ACC112 (cell line): ENCODE results near the gene NNT.
"Not testable (repeated sequence)": the region's sequence is repeated elsewhere in the genome, so short reads cannot be mapped to it uniquely, and the experiment has no call there.

Experiments used
- H2AFZ ChIP-seq: fragments of 200-600 bp; sonication (generic); one replicate; pipeline ENCODE4 v1.6.0; 2017; ENCODE audit warnings: antibody characterized with exemption, low read length; ENCODE audit not compliant: unreplicated experiment
- H3K27ac ChIP-seq: fragments of 200-600 bp; sonication (generic); 2 replicates; pipeline ENCODE4 v1.5.1; 2014; ENCODE audit warnings: low read depth, mild to moderate bottlenecking, antibody characterized with exemption, low read length, moderate library complexity
- H3K27me3 ChIP-seq: fragments of 200-600 bp; sonication (generic); 2 replicates; pipeline ENCODE4 v1.6.1; 2014; ENCODE audit warnings: mild to moderate bottlenecking, antibody characterized with exemption, low read length, moderate library complexity, mixed read lengths; ENCODE audit not compliant: insufficient read depth
- H3K36me3 ChIP-seq: fragments of 200-600 bp; sonication (generic); 2 replicates; pipeline ENCODE4 v1.6.1; 2016; ENCODE audit warnings: mild to moderate bottlenecking, antibody characterized with exemption, low read length, moderate library complexity, mixed read lengths; ENCODE audit not compliant: insufficient read depth
- H3K4me1 ChIP-seq: fragments of 200-600 bp; sonication (generic); one replicate; pipeline ENCODE4 v1.6.1; 2016; ENCODE audit warnings: low read length, mixed read lengths; ENCODE audit not compliant: insufficient read depth, unreplicated experiment, control insufficient read depth
- H3K4me3 ChIP-seq: fragments of 200-600 bp; sonication (generic); 2 replicates; pipeline ENCODE4 v1.5.1; 2014; ENCODE audit warnings: mild to moderate bottlenecking, low read depth, low read length
- H3K79me2 ChIP-seq: fragments of 200-600 bp; sonication (generic); one replicate; pipeline ENCODE4 v1.6.0; 2016; ENCODE audit warnings: low read length; ENCODE audit not compliant: control insufficient read depth, unreplicated experiment, insufficient read depth

NNT gene

DNA sequence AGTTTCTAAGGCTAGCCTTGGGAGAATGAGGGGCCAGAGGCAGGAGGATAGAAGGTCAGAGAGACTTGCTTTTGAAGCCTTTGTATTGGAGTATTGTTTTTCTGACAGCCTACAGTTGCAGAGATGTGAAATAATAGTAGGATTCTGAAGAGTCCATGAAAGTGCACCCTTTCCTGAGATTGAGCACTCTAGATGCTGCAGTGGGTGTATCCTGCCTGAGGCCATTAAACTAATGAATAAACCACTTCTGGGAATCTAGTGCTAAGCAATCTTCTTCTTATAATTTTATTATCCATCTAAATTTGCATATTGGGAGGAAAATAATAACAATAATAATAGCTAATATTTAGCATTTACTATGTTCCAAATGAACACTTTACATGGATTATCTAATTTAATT, 19.3 kb upstream of the NNT start:
- no peak overlapping the region for H3K4me3 ChIP-seq
- no peak overlapping the region for H2AFZ ChIP-seq
- no peaks in the 10 kb centered on the region for H3K27me3 ChIP-seq
- no peaks in the 10 kb centered on the region for H3K4me1 ChIP-seq
- no peaks in the 10 kb centered on the region for H3K36me3 ChIP-seq
- no peak overlapping the region for H3K27ac ChIP-seq
- no peaks in the 10 kb centered on the region for H3K79me2 ChIP-seq

DNA sequence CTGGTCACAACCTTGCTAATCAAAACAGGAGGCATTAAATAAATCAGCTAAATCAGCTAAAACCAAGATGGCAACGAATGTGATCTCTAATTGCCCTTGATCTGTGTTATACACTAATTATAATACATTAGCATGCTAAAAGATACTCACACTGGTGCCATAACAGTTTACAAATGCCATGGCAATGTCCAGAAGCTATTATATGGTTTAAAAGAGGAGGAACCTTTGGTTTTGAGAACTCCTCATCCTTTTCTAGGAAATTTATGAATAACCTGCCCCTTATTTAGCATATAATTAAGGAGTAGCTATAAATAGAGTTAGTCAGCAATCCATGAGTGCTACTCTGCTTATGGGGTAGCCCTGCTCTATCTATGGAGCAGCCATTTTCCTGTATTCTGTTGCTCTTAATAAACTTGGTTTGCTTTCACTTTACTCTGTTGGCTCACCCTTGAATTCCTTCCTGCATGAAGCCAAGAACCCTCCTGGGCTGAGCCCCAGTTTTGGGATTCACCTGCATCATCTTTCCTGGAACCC, 18.7 kb upstream of the NNT start:
- no peaks in the 10 kb centered on the region for H3K4me1 ChIP-seq
- no peak overlapping the region for H2AFZ ChIP-seq
- H3K36me3 ChIP-seq, result no peaks in the 10 kb centered on the region

DNA sequence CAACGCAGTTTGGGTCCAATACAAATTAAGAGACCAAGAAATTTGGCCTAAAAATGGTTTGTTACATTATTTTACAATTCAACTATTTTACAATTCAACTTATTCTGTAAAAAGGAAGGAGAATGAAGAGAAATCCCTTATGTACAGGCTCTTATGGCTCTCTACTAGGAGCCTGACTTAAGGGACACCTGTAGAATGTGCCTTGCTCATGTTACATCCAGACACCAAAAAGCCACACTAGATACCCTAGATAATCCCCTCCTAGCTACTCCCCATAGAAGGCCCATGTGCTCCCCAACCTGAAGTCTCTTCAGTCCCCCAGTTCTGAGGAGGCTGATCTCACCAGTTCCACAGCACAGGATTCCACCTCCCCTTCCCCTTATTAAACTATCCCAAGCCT, 14.1 kb upstream of the NNT start:
- no peaks in the 10 kb centered on the region for H3K79me2 ChIP-seq
- no peak overlapping the region for H3K27ac ChIP-seq
- no peak overlapping the region for H3K4me3 ChIP-seq
- no peaks in the 10 kb centered on the region for H3K36me3 ChIP-seq
- H2AFZ ChIP-seq, result no peak overlapping the region
- no peaks in the 10 kb centered on the region for H3K27me3 ChIP-seq
- H3K4me1 ChIP-seq, result no peaks in the 10 kb centered on the region

More for the DNA sequence above, 18.7 kb upstream of the NNT start:
- Histone ChIP-seq H3K79me2 (no peaks in the 10 kb centered on the region), H3K4me3 (no peak overlapping the region), H3K27me3 (no peaks in the 10 kb centered on the region), H3K27ac (no peak overlapping the region)

DNA sequence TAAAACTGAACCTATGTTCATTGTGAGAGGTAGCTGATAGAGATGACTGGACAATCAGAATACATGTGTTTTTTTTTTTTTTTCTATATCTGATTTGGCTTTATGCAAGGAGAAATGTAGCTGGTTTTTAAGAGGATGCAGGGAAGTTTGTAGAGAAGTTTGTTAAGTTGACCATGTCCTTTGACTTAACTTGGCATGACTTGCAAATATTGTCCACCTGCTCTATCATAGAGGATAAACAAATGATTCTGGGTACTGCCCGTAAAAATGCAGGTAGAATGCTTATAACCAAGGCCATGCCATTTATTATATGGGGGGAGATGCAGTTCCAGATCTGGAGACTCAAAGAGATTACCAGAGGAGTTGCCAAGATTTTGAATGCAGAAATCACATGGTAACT, 13.7 kb upstream of the NNT start:
- no peak overlapping the region for H2AFZ ChIP-seq
- no peaks in the 10 kb centered on the region for H3K36me3 ChIP-seq
- no peaks in the 10 kb centered on the region for H3K79me2 ChIP-seq
- no peak overlapping the region for H3K27ac ChIP-seq
- H3K4me1 ChIP-seq, result no peaks in the 10 kb centered on the region
- no peaks in the 10 kb centered on the region for H3K27me3 ChIP-seq
- no peak overlapping the region for H3K4me3 ChIP-seq

GRCh38 chr5:43590700-43591099, 12.3 kb upstream of the NNT start:
- Histone ChIP-seq H3K79me2 (no peaks in the 10 kb centered on the region), H3K36me3 (no peaks in the 10 kb centered on the region), H2AFZ (no peak overlapping the region), H3K4me1 (no peaks in the 10 kb centered on the region), H3K27ac (no peak overlapping the region), H3K4me3 (no peak overlapping the region), H3K27me3 (no peaks in the 10 kb centered on the region)

DNA sequence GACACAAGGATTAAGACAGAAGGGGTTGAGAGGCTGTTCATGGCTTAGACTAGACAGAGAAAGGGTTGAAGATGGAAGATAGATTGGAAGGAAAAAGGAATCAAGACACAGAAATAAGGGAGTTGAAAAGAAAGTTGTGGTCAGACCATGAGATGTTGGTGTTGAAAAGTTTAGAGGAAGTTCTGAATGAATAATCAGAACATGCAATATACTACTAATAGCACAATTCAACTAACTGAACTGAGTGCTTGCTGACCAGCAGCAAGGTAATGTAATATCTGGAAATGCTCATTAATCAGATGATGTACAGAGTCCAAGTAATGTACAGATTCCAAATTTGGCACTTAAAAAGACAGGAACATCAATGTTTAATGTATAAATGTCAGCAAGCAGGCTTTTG, 10.6 kb upstream of the NNT start:
- no peak overlapping the region for H3K27ac ChIP-seq
- H3K4me3 ChIP-seq, result no peak overlapping the region
- H3K36me3 ChIP-seq, result no peaks in the 10 kb centered on the region
- H3K4me1 ChIP-seq, result no peaks in the 10 kb centered on the region
- H3K79me2 ChIP-seq, result no peaks in the 10 kb centered on the region
- no peak overlapping the region for H2AFZ ChIP-seq
- H3K27me3 ChIP-seq, result no peaks in the 10 kb centered on the region

GRCh38 chr5:43598927-43599326, 4.1 kb upstream of the NNT start:
- not testable (repeated sequence) for H2AFZ ChIP-seq, H3K4me1 ChIP-seq, H3K27ac ChIP-seq, H3K4me3 ChIP-seq, H3K36me3 ChIP-seq, H3K27me3 ChIP-seq
- H3K79me2 ChIP-seq, result peaks cover 30% of the 10 kb centered on the region

GRCh38 chr5:43601454-43602260, 1.3 kb upstream of the NNT start:
- Histone ChIP-seq H3K4me3 (peak overlapping the region; percentile 97), H3K27ac (peak overlapping the region; percentile 30), H3K79me2 (peaks cover 47% of the 10 kb centered on the region), H3K4me1 (peaks cover 13% of the 10 kb centered on the region), H3K36me3 (0 out of 2 replicates have a peak, but pooled peaks cover 3% of the 10 kb centered on the region), H2AFZ (peak overlapping the region; percentile 99), H3K27me3 (no peaks in the 10 kb centered on the region)

DNA sequence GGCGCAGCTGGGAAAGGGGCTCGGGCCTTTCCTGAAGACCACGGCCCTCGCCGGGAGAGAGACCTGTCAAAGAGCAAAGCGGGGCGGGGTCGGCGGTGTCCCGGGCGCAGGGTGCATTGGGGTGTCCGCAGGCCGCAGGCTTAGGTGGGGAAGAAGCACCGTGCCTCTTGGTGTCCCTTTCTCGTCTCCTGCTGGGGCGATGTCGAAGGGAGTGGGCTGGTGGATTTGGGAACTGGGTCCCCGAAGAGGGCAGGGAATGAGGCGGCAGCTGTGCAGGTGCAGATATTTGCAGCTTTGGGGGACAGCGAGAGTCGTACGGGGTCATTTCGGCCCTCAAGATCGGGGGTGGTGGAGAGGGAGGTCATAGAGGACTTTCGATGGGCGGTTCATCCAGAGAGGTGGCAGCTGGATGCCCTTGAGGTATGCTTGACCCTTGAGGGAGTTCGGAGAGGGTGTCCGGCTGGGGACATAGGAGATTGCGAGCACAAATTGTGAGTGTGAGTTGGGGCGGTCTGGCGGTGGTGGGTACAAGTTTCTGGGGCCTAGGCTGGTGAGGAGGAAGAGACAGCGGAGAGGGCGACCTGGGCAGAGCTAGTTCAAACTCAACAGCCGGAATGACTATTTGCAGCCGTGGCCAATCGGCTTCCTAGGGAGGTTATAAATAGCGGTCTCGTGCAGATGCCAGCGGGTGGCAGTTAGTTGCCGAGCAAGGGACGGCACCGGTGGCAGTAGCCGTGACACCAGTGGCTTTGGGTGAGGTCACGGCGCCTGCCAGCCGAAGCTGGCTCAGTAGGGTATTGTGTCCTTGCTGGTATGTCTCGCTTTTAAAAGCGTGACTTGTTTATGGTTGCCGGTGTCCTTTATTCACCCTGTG, 601 bp downstream of the NNT start:
- H3K36me3 ChIP-seq, result 0 out of 2 replicates have a peak, but pooled peaks cover 3% of the 10 kb centered on the region
- H2AFZ ChIP-seq, result peak overlapping the region; percentile 99
- H3K4me1 ChIP-seq, result peaks cover 13% of the 10 kb centered on the region
- H3K27ac ChIP-seq, result no peak overlapping the region
- peak overlapping the region; percentile 97 for H3K4me3 ChIP-seq
- H3K27me3 ChIP-seq, result no peaks in the 10 kb centered on the region
- peaks cover 50% of the 10 kb centered on the region for H3K79me2 ChIP-seq

GRCh38 chr5:43604699-43605098, 1.7 kb downstream of the NNT start:
- peaks cover 50% of the 10 kb centered on the region for H3K79me2 ChIP-seq
- no peak overlapping the region for H3K27ac ChIP-seq
- 0 out of 2 replicates have a peak, but pooled peaks cover 10% of the 10 kb centered on the region for H3K36me3 ChIP-seq
- H2AFZ ChIP-seq, result no peak overlapping the region
- H3K4me3 ChIP-seq, result 0 out of 2 replicates have a peak overlapping the region, but pooled peaks have one; percentile 97
- H3K4me1 ChIP-seq, result peaks cover 13% of the 10 kb centered on the region
- H3K27me3 ChIP-seq, result no peaks in the 10 kb centered on the region
